ENCODE measurements around the gene BAIAP3.

BAIAP3 gene

GRCh38 chr16:1309888-1310831 is 23.3 kb upstream of the BAIAP3 start:
- no peak for TF ChIP-seq CTCF (IDR thresholded peaks at IDR 0.05; ENCODE audit: low read depth, low read length, poor library complexity, severe bottlenecking)
- no peak for TF ChIP-seq EZH2phosphoT487 (IDR thresholded peaks at IDR 0.05; ENCODE audit: borderline replicate concordance, low read length)
- Histone ChIP-seq H3K9me2 (replicated peaks; ENCODE audit: control insufficient read depth, low read length) (no peaks in the 10 kb centered on the region), H3K36me3 (ENCODE audit: control insufficient read depth, low read length) (peaks cover 51% of the 10 kb centered on the region), H3K27me3 (ENCODE audit: control insufficient read depth, low read length) (no peaks in the 10 kb centered on the region), H3F3A (ENCODE audit: control insufficient read depth, insufficient read depth) (peaks cover 3% of the 10 kb centered on the region; the same call in 1 of the 2 replicates), H4K20me1 (ENCODE audit: control insufficient read depth, insufficient read depth, low read depth, low read length) (peaks cover 29% of the 10 kb centered on the region), H3K9me3 (ENCODE audit: control insufficient read depth, insufficient read depth, low read length) (no peaks in the 10 kb centered on the region; the same call in 1 of the 2 replicates), H3K4me2 (ENCODE audit: low read length) (peak overlapping the region; percentile 92), H3K4me1 (ENCODE audit: control insufficient read depth, low read length) (peaks cover 33% of the 10 kb centered on the region), H3K4me3 (ENCODE audit: low read length) (peak overlapping the region; percentile 93), H3K79me2 (ENCODE audit: control insufficient read depth, low read length) (peaks cover 53% of the 10 kb centered on the region), H3K27ac (ENCODE audit: low read depth, low read length) (peak overlapping the region; percentile 62)

- Histone ChIP-seq H3K9me3 (ENCODE audit: control insufficient read depth, insufficient read depth, low read length) (no peaks in the 10 kb centered on the region; the same call in 1 of the 2 replicates), H3K79me2 (ENCODE audit: control insufficient read depth, low read length) (peaks cover 60% of the 10 kb centered on the region), H4K20me1 (ENCODE audit: control insufficient read depth, insufficient read depth, low read depth, low read length) (peaks cover 35% of the 10 kb centered on the region), H3K36me3 (ENCODE audit: control insufficient read depth, low read length) (peaks cover 58% of the 10 kb centered on the region), H3K27ac (ENCODE audit: low read depth, low read length) (peak overlapping the region; percentile 62), H3K4me3 (ENCODE audit: low read length) (peak overlapping the region; percentile 93), H3K4me2 (ENCODE audit: low read length) (peak overlapping the region; percentile 92), H3K27me3 (ENCODE audit: control insufficient read depth, low read length) (no peaks in the 10 kb centered on the region), H3K9me2 (replicated peaks; ENCODE audit: control insufficient read depth, low read length) (no peaks in the 10 kb centered on the region), H3K4me1 (ENCODE audit: control insufficient read depth, low read length) (peaks cover 26% of the 10 kb centered on the region), H3F3A (ENCODE audit: control insufficient read depth, insufficient read depth) (no peaks in the 10 kb centered on the region; the same call in 1 of the 2 replicates)
- TF ChIP-seq CTCF (IDR thresholded peaks at IDR 0.05; ENCODE audit: low read depth, low read length, poor library complexity, severe bottlenecking) (no peak), EZH2phosphoT487 (IDR thresholded peaks at IDR 0.05; ENCODE audit: borderline replicate concordance, low read length) (no peak)
These were observed 22.6 kb upstream of the BAIAP3 start for GRCh38 chr16:1310832-1311200.

GRCh38 chr16:1311212-1311737 is 22.2 kb upstream of the BAIAP3 start:
- Histone ChIP-seq H4K20me1 (ENCODE audit: control insufficient read depth, insufficient read depth, low read depth, low read length) (peaks cover 35% of the 10 kb centered on the region), H3F3A (ENCODE audit: control insufficient read depth, insufficient read depth) (no peaks in the 10 kb centered on the region; the same call in 1 of the 2 replicates), H3K36me3 (ENCODE audit: control insufficient read depth, low read length) (peaks cover 62% of the 10 kb centered on the region), H3K27me3 (ENCODE audit: control insufficient read depth, low read length) (no peaks in the 10 kb centered on the region), H3K9me2 (replicated peaks; ENCODE audit: control insufficient read depth, low read length) (no peaks in the 10 kb centered on the region), H3K79me2 (ENCODE audit: control insufficient read depth, low read length) (peaks cover 65% of the 10 kb centered on the region), H3K4me2 (ENCODE audit: low read length) (peak overlapping the region; percentile 92), H3K4me1 (ENCODE audit: control insufficient read depth, low read length) (peaks cover 22% of the 10 kb centered on the region), H3K27ac (ENCODE audit: low read depth, low read length) (no peak overlapping the region), H3K4me3 (ENCODE audit: low read length) (peak overlapping the region; percentile 93), H3K9me3 (ENCODE audit: control insufficient read depth, insufficient read depth, low read length) (no peaks in the 10 kb centered on the region; the same call in 1 of the 2 replicates)
- TF ChIP-seq CTCF (IDR thresholded peaks at IDR 0.05; ENCODE audit: low read depth, low read length, poor library complexity, severe bottlenecking) (no peak), EZH2phosphoT487 (IDR thresholded peaks at IDR 0.05; ENCODE audit: borderline replicate concordance, low read length) (no peak)

Data from DOHH2 (cell line).